A673 (cell line): ENCODE data around the gene PHTF2. TPM values are rescaled to one million over a fixed set of nuclear protein-coding genes. Genes with fewer than 3 reads are reported as not detected.

Experiments used
- BruUV-seq: library from RNA; stranded (reverse); fragments of 400-500 nt; replicated peaks from 2 replicates; lab custom pipeline; 2021; lab: Mats Ljungman, UMichigan
- CTCF ChIA-PET: fragments of 300-600 bp; sonication (Branson Sonifier 250); formaldehyde crosslinking; loops from one replicate; lab custom pipeline; 2022; ENCODE audit warnings: antibody characterized with exemption; lab: Charles Lee
- POLR2A ChIA-PET: fragments of 300-600 bp; sonication (Branson Sonifier 250); formaldehyde crosslinking; loops from one replicate; lab custom pipeline; 2022; ENCODE audit warnings: antibody characterized with exemption; ENCODE audit not compliant: low non-redundant PET; lab: Charles Lee
- DNase-seq: peaks from one replicate; pipeline ENCODE4 v3.0.0-alpha.2; 2015; ENCODE audit warnings: low spot score
- H3K27ac ChIP-seq: fragments of 200-600 bp; sonication (generic); 2 replicates; pipeline ENCODE4 v1.5.1; 2016; ENCODE audit warnings: mixed run types, low read depth, mild to moderate bottlenecking, mixed read lengths, antibody characterized with exemption, low read length; ENCODE audit not compliant: poor library complexity, severe bottlenecking
- H3K27me3 ChIP-seq: fragments of 200-600 bp; sonication (generic); replicated peaks from 2 replicates; pipeline ENCODE4 v1.6.1; 2017; ENCODE audit warnings: mixed run types, low read depth, mild to moderate bottlenecking, mixed read lengths, antibody characterized with exemption, low read length; ENCODE audit not compliant: insufficient read depth, poor library complexity
- H3K36me3 ChIP-seq: fragments of 200-600 bp; sonication (generic); 2 replicates; pipeline ENCODE4 v1.6.1; 2016; ENCODE audit warnings: mixed run types, mild to moderate bottlenecking, mixed read lengths, antibody characterized with exemption, low read length; ENCODE audit not compliant: insufficient read depth, poor library complexity, severe bottlenecking
- H3K4me1 ChIP-seq: fragments of 200-600 bp; sonication (generic); 2 replicates; pipeline ENCODE4 v1.6.1; 2017; ENCODE audit warnings: mixed run types, mild to moderate bottlenecking, mixed read lengths, antibody characterized with exemption, low read length; ENCODE audit not compliant: insufficient read depth, poor library complexity, severe bottlenecking
- H3K4me3 ChIP-seq: fragments of 200-600 bp; sonication (generic); 2 replicates; pipeline ENCODE4 v1.5.1; 2016; ENCODE audit warnings: low read depth, mixed run types, mild to moderate bottlenecking, mixed read lengths, low read length; ENCODE audit not compliant: poor library complexity, severe bottlenecking
- H3K9me3 ChIP-seq: fragments of 200-600 bp; sonication (generic); 2 replicates; pipeline ENCODE4 v1.6.1; 2016; ENCODE audit warnings: mixed run types, low read depth, mild to moderate bottlenecking, mixed read lengths, antibody characterized with exemption, low read length; ENCODE audit not compliant: poor library complexity, severe bottlenecking
- CTCF ChIP-seq: fragments of 300-800, 200-600 bp; sonication (generic); conservative IDR thresholded peaks from 2 replicates; pipeline ENCODE4 v1.5.1; 2017; ENCODE audit warnings: low read depth, mild to moderate bottlenecking, antibody characterized with exemption, low read length, moderate library complexity, mixed read lengths
- EZH2 ChIP-seq: fragments of 200-600 bp; sonication (generic); IDR thresholded peaks from 2 replicates; pipeline ENCODE4 v1.6.1; 2017; ENCODE audit warnings: borderline replicate concordance, low read depth, mild to moderate bottlenecking, mixed read lengths, antibody characterized with exemption, low read length; ENCODE audit not compliant: poor library complexity, severe bottlenecking
- intact Hi-C: fragments of 100-400 bp; cut with micrococcal nuclease; formaldehyde crosslinking; loops from one replicate; pipeline ENCODE4 v1.10.0; 2022; ENCODE audit not compliant: unreplicated experiment
- total RNA-seq: library from RNA; stranded (reverse); gene quantifications from 2 replicates; pipeline ENCODE4 v1.2.3, GENCODE V29; 2021

The PHTF2 gene
- total RNA-seq, 1 experiment from 2014 or later: 36.6 TPM

DNA sequence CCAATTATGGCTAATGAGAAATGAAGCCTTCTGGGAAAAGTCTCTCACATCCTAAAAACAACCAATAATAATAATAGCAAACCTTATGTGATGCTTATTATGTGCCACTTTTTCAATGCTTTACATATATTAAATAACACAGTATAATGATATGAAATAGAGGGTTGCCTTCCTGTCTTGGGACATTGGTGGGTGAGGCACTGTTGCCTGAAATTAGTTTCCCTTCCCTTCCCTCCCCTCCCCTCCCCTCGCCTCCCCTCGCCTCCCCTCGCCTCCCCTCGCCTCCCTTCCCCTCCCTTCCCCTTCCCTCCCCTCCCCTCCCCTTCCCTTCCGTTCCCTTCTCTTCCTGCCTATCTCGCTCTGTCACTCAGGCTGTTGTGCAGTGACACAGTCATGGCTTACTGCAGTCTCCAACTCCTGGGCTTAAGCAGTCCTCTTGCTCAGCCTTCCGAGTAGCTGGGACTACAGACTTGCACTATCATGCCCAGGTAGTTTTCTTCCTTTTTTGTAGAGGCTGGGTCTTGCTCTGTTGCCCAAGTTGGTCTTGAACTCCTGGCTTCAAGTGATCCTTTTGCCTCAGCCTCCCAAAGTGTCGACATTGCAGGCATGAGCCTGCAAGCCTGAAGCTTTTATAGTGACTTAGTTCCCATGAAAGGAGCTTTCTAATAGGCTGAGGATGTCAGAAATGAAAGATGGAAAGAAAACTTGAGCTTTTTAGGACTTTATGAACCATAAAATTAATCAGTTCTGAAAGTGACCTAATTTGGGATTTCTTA is 47.9 kb downstream of the PHTF2 start:
- H3K36me3 ChIP-seq: no peaks in the 10 kb centered on the region
- POLR2A ChIA-PET: no interaction called here
- H3K9me3 ChIP-seq: no peaks in the 10 kb centered on the region
- no peak overlapping the region for H3K4me3 ChIP-seq
- no peaks in the 10 kb centered on the region for H3K27me3 ChIP-seq
- intact Hi-C loops: no loop called here
- no peaks in the 10 kb centered on the region for H3K4me1 ChIP-seq
- TF ChIP-seq CTCF: no peak
- TF ChIP-seq EZH2: no peak
- no peak for DNase-seq
- CTCF ChIA-PET: no interaction called here
- H3K27ac ChIP-seq: no peak overlapping the region
- BruUV-seq: no TSS peak

DNA sequence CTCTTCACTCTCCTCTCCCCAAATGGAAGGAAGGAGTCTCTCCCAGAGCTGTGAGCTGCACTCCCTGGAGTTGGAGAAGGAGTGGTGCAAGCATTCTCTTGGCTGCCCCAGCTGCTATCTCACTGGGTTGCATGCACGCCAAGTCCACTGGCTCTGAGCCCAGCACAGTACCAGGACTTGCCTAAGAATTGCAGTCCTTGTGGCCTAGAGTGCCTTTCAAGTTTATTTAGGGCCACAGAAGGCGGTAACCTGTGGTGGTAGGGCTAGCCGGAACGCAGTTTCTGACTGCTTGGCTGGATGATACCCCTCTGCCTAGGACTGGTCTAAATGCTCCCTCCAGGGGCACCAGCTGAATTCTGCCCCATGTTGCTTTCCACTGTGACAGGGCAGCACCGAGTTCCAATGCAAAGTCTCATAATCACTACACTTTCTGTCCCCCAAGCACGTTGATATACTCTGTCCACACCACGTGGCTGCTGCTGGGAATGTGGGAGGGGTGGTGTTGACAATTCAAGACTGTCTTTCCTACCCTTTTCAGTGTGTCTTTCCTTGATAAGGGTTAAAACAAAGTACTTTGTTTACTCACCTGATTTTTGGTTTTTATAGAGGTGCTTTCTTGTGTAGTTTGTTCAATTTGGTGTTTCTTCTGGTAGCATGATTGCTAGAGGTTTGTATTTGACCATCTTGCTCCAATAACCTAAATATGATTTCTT is 57.0 kb downstream of the PHTF2 start:
- no peaks in the 10 kb centered on the region for H3K36me3 ChIP-seq
- intact Hi-C loops: no loop called here
- CTCF ChIA-PET: no interaction called here
- no peaks in the 10 kb centered on the region for H3K9me3 ChIP-seq
- no peaks in the 10 kb centered on the region for H3K27me3 ChIP-seq
- peak; percentile 14 for DNase-seq
- no peaks in the 10 kb centered on the region for H3K4me1 ChIP-seq
- TF ChIP-seq CTCF: no peak
- TF ChIP-seq EZH2: no peak
- no peak overlapping the region for H3K27ac ChIP-seq
- H3K4me3 ChIP-seq: no peak overlapping the region
- POLR2A ChIA-PET: no interaction called here
- no TSS peak for BruUV-seq

GRCh38 chr7:77858278-77858677 is 59.7 kb downstream of the PHTF2 start:
- DNase-seq: no peak
- no TSS peak for BruUV-seq
- POLR2A ChIA-PET: no interaction called here
- Histone ChIP-seq H3K4me3 (no peak overlapping the region), H3K4me1 (no peaks in the 10 kb centered on the region), H3K36me3 (no peaks in the 10 kb centered on the region), H3K9me3 (no peaks in the 10 kb centered on the region), H3K27ac (no peak overlapping the region), H3K27me3 (no peaks in the 10 kb centered on the region)
- no peak for TF ChIP-seq EZH2
- no peak for TF ChIP-seq CTCF
- CTCF ChIA-PET: no interaction called here
- intact Hi-C loops: no loop called here
